Epithelial cell of esophagus (primary cell): ENCODE measurements around the gene EFNA3.
A peak's percentile ranks its signal among the peaks of the same experiment; 100 is the strongest.
"Not testable (repeated sequence)": the region's sequence is repeated elsewhere in the genome, so short reads cannot be mapped to it uniquely, and the experiment has no call there.

ENCODE experiments used
- DNase-seq: peaks from one replicate; pipeline ENCODE4 v3.0.0; 2010; ENCODE audit warnings: low read depth
- H3K4me3 ChIP-seq: 2 replicates; pipeline ENCODE4 v1.5.1; 2011; ENCODE audit warnings: mild to moderate bottlenecking, low read length, control low read depth
- TF ChIP-seq, protein P1 (sequence below): IDR thresholded peaks from 2 replicates; pipeline ENCODE4 v1.5.1; 2011; ENCODE audit warnings: low read depth, mild to moderate bottlenecking, low read length, control low read depth, inconsistent platforms; ENCODE audit not compliant: insufficient read depth; ENCODE audit errors: missing control alignments

EFNA3 gene

DNA sequence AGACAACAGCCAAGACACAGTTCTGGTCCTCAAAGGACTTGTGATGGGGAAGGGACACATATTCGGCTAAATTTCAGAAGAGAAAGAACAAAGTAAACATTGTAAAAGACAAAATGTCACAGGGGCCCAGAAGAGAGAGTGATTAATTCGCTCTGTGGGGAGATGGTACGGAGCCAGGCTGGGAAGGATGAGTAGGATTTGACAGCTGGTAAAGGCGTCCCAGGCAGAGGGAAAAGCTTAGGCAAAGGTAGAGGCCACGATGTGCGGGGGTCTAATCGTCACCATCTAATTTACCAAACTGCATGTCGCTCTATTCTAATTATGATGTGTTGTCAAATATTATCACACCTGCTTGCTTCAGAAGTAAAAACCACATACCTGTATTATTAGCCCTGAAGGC lies 31.7 kb downstream of the EFNA3 start:
- TF ChIP-seq, protein P1, sequence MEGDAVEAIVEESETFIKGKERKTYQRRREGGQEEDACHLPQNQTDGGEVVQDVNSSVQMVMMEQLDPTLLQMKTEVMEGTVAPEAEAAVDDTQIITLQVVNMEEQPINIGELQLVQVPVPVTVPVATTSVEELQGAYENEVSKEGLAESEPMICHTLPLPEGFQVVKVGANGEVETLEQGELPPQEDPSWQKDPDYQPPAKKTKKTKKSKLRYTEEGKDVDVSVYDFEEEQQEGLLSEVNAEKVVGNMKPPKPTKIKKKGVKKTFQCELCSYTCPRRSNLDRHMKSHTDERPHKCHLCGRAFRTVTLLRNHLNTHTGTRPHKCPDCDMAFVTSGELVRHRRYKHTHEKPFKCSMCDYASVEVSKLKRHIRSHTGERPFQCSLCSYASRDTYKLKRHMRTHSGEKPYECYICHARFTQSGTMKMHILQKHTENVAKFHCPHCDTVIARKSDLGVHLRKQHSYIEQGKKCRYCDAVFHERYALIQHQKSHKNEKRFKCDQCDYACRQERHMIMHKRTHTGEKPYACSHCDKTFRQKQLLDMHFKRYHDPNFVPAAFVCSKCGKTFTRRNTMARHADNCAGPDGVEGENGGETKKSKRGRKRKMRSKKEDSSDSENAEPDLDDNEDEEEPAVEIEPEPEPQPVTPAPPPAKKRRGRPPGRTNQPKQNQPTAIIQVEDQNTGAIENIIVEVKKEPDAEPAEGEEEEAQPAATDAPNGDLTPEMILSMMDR, result no peak
- H3K4me3 ChIP-seq, result no peak overlapping the region
- DNase-seq, result no peak

DNA sequence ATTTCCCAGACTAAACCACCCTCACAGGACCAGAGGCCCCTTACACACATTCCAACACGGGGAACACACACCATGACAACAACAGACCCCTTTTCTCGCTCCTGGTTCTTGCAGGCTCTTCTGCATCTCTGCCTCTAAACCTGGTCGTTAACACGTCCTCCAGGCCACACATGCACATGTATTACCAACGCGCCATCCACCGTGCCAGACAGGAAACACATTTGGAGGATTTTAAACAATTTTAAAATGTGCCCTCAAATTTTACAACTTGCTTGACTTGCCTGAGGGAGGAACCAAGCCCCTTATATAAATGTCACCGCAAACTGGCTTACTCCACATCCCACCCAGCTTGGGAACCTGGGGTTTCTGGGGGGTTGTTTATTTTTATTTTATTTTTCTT lies 32.2 kb downstream of the EFNA3 start:
- TF ChIP-seq, protein P1, result no peak
- H3K4me3 ChIP-seq, result no peak overlapping the region
- DNase-seq, result no peak

DNA sequence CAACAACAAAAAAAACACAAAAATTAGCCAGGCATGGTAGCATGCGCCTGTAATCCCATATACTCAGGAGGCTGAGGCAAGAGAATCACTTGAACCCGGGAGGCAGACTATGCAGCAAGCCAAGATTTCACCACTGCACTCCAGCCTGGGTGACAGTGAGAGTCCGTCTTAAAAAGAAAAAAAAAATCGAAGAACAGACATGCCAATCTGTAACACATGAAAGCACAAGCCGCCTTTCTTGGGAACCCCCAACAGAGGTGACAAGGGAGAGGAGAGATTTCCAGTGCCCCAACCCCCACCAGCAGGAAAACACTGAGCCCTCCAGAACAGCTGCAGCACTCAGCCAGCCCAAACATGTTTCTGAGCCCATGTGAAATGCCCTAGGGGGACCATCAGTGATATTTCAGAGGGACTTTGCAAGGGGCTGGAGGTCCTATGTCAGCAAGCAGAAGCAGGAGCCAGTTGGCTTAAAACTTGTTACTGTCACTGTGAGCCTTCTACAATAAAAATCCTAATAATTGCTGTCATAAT lies 34.9 kb downstream of the EFNA3 start:
- no peak overlapping the region for H3K4me3 ChIP-seq
- TF ChIP-seq, protein P1, result no peak
- no peak for DNase-seq

DNA sequence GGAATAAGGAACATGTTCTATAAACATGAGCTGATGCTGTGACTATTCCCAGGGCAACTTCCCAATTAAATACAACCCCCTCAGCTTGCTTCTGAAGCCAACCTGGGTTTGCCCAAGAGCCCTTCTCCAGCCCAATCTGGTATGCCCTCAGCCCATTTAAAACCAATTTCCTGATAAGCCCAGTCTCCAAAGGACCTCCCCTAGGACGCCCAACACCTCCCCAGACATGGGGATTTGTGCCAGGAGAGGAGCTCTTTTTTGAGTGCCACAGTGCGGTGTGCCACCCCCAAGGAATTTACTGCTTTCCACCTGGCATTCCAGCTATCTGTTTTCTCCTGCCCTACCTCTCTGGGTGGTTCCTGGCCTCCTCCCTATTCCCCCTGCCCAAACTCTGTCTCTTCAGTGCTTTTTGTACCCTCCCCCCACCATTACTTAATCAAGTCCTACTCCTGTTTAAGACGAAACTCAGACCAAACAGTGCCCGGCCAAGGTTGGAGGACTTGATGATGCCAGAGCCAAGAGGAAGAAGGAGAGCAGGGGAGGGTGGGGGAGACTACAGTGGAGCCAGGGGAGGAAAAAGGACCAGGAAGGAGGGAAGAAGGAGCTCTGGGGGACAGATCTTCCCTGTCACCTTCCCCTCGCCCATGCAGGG lies 37.6 kb downstream of the EFNA3 start:
- TF ChIP-seq, protein P1, result no peak
- no peak for DNase-seq
- no peak overlapping the region for H3K4me3 ChIP-seq

DNA sequence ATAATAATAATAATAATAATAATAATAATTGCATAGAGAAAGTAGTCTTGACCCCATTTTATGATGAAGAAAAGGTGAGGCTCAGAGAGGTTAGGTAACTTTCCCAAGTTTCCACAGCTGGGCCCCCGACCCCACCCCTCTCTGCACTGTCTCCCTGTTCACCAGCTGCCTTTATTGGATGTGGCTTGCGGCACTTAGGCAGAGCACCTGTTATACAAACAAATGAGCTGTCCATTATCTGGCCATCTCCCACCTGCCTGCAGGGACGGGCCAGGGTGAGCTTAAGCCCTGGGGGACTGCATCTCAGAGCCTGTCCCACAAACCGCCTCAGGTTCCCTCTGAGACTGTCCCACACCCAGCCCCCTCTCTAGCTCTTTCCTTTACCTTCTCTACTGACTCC lies 39.0 kb downstream of the EFNA3 start:
- DNase-seq, result no peak
- no peak overlapping the region for H3K4me3 ChIP-seq

DNA sequence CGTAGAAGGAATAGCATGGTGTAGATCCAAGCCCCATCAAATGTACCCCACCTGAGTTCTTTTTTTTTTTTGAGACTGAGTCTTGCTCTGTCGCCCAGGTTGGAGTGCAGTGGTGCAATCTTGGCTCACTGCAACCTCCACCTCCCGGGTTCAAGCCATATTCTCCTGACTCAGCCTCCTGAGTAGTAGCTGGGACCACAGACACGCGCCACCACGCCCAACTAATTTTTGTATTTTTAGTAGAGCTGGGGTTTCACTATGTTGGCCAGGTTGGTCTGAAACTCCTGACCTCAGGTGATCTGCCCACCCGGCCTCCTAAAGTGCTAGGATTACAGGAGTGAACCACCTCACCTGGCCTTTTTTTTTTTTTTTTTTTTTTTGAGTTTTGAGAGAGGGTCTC lies 39.5 kb downstream of the EFNA3 start:
- H3K4me3 ChIP-seq, DNase-seq: not testable (repeated sequence)

More for the DNA sequence above, 39.0 kb downstream of the EFNA3 start:
- TF ChIP-seq, protein P1, result no peak

DNA sequence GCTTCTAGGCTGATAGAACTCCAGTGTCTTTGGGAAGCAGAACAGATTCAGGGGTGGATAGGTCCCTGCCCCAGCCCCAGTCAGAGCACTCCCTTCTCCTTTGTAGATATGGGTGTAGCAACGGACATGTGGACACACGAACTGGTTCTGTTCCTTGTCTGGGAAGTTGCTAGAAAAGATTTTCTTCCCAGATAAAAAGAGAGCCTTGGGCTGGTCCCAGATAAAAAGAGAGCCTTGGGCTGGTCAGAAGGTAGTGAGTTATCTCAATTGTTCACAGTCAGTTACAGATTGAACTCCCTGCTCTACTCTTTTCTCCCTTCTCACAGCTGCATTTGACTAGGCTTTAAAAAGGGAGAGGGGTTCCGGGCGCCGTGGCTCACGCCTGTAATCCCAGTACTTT lies 41.6 kb downstream of the EFNA3 start:
- peak; percentile 36 for DNase-seq
- no peak overlapping the region for H3K4me3 ChIP-seq
- TF ChIP-seq, protein P1, result no peak
